NCI-H446 (cell line): ENCODE results near the gene PTGES.

Experiments used
- DNase-seq, 2 experiments: peaks; one replicate each; lab custom pipeline; 2025; lab: John Stamatoyannopoulos, UW

PTGES gene

GRCh38 chr9:129716091-129716490 lies 36.8 kb downstream of the PTGES start:
- no peak for DNase-seq

- DNase-seq, result no peak
Measured at GRCh38 chr9:129714511-129715061, 38.3 kb downstream of the PTGES start.

GRCh38 chr9:129713402-129713679 lies 39.5 kb downstream of the PTGES start:
- no peak for DNase-seq

- DNase-seq, result no peak
Measured at GRCh38 chr9:129712634-129713401, 40.0 kb downstream of the PTGES start.

GRCh38 chr9:129710169-129710453 lies 42.7 kb downstream of the PTGES start:
- DNase-seq, result no peak

GRCh38 chr9:129709438-129710168 lies 43.2 kb downstream of the PTGES start:
- no peak for DNase-seq

- DNase-seq, result no peak
Measured at GRCh38 chr9:129708793-129709192, 44.0 kb downstream of the PTGES start.

- DNase-seq, result no peak
Measured at GRCh38 chr9:129704807-129705206, 48.0 kb downstream of the PTGES start.

- DNase-seq, result no peak
Measured at GRCh38 chr9:129703667-129704355, 49.0 kb downstream of the PTGES start.

GRCh38 chr9:129702589-129703520 lies 50.0 kb downstream of the PTGES start:
- no peak for DNase-seq

GRCh38 chr9:129701549-129701948 lies 51.3 kb downstream of the PTGES start:
- DNase-seq, result no peak

- DNase-seq, result no peak
Measured at GRCh38 chr9:129701054-129701453, 51.8 kb downstream of the PTGES start.

GRCh38 chr9:129698254-129698757 lies 54.5 kb downstream of the PTGES start:
- no peak for DNase-seq

- no peak for DNase-seq
Measured at GRCh38 chr9:129697656-129698253, 55.1 kb downstream of the PTGES start.

GRCh38 chr9:129696944-129697655 lies 55.7 kb downstream of the PTGES start:
- no peak for DNase-seq

- DNase-seq, result no peak
Measured at GRCh38 chr9:129695870-129696269, 57.0 kb downstream of the PTGES start.

GRCh38 chr9:129694243-129694646 lies 58.6 kb downstream of the PTGES start:
- no peak for DNase-seq

GRCh38 chr9:129693741-129694140 lies 59.1 kb downstream of the PTGES start:
- DNase-seq, result no peak

GRCh38 chr9:129692534-129692933 lies 60.3 kb downstream of the PTGES start:
- no peak for DNase-seq
